ENCODE data around the gene STKLD1. TPM values are rescaled to one million over a fixed set of nuclear protein-coding genes. Genes with fewer than 3 reads are reported as not detected.
"Not testable (repeated sequence)": the region's sequence is repeated elsewhere in the genome, so short reads cannot be mapped to it uniquely, and the experiment has no call there.

The STKLD1 gene
- total and polyA plus RNA-seq, 12 donors: 0.71 to 6.0 (median 2.2) TPM; not detected in 2

DNA sequence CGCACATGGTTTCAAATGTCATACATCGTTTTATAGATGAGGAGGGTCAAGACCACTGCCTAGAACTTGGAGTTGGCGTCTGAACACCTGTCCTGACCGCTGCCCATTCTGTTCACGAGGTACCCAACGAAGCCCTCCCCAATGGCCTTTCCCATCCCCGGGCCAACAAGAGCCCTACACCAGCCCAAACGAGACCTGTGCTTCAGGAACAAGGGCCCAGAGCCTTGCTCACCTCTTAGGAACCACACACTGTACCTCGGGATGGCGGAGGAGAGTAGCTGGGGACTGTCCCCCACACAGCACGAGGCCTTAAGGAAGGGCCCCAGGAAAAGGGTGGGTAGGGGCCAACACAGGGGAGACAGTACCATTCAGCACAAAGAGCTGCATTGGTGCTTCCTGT is 43.2 kb upstream of the STKLD1 start:
- peaks cover 0 to 39% of the 10 kb centered on the region in 2 donors for H3K36me3 ChIP-seq (replicated peaks in 1 of 2)
- WGBS, 4 donors: 85 to 89% (median 88%) methylated on average over 7 to 11 of the region's 11 CpGs

DNA sequence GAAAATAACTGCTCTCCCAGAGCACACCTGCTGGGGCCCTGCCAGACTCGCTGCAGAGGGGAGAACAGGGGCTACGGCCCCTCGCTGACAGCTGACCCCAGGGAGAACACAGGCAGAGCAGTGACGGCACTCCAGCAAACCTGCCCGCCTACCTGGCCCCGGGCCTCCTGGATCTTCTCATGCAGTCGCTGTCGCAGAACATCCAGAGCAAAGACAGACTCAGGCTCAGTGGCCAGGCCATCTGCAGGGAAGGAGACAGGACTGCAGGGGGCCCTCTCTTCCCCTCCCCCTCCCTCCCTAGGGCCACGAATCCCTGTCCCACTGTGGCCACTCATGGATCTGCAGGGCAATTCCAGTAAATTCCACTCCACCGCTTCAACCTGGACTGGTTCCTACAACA is 42.6 kb upstream of the STKLD1 start:
- intact Hi-C loops (cut with DNase I): loop anchor here (5.0 kb wide), 2 partner anchors 96 to 151 kb away; no protein-coding TSS in a partner anchor

More for the DNA sequence above, 43.2 kb upstream of the STKLD1 start:
- TF ChIP-seq CTCF (IDR thresholded peaks at IDR 0.05) (no peak), POLR2A (IDR thresholded peaks at IDR 0.05) (no peak)
- Histone ChIP-seq H3K9me3 (replicated peaks in 1 of 3) (no peaks in the 10 kb centered on the region), H3K27ac (no peak overlapping the region), H3K4me3 (no peak overlapping the region), H3K27me3 (no peaks in the 10 kb centered on the region), H3K4me1 (replicated peaks in 1 of 2) (peaks cover 23% of the 10 kb centered on the region in 2 donors)
- intact Hi-C loops (cut with DNase I): loop anchor here (5.0 kb wide), 2 partner anchors 96 to 151 kb away; no protein-coding TSS in a partner anchor
- DNase-seq: peak in 4 of 7 donors; percentile 11 to 47 (median 18)

DNA sequence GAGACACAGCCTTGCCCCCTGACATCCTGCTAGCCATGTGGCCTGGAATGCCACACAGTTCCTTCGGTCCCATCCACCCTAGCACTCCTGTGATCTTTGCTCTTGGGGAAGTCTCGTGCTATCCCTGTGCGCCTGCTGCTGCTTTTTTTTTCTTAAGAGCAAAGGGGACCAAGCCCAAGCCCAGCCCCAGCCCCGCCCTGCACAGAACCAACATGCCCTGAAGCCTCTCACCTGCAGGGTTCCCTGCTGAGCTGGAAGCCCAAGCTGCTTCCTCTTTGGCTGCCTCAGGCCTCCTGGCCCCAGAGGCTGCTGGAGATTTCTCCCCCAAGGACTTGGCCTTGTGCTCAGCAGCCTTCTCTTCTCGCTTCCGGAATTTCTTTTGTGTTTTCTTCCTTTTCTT is 42.0 kb upstream of the STKLD1 start:
- peaks cover 23 to 25% of the 10 kb centered on the region in 2 donors for H3K4me1 ChIP-seq (replicated peaks in 1 of 2)
- no peak overlapping the region for H3K4me3 ChIP-seq
- no peaks in the 10 kb centered on the region for H3K27me3 ChIP-seq
- intact Hi-C loops (cut with DNase I): loop anchor here (5.0 kb wide), 2 partner anchors 97 to 152 kb away; no protein-coding TSS in a partner anchor
- TF ChIP-seq POLR2A (IDR thresholded peaks at IDR 0.05) (no peak), CTCF (IDR thresholded peaks at IDR 0.05) (no peak)
- peak in 5 of 7 donors; percentile 15 to 46 (median 21) for DNase-seq
- peak overlapping the region in 1 of 5 donors; percentile 12 for H3K27ac ChIP-seq
- H3K9me3 ChIP-seq (replicated peaks in 1 of 3): no peaks in the 10 kb centered on the region
- WGBS, 4 donors: 61 to 83% (median 67%) methylated on average over 6 of the region's 6 CpGs
- peaks cover 0 to 40% of the 10 kb centered on the region in 2 donors for H3K36me3 ChIP-seq (replicated peaks in 1 of 2)

More for the DNA sequence above, 42.6 kb upstream of the STKLD1 start:
- Histone ChIP-seq H3K4me3 (no peak overlapping the region), H3K27ac (no peak overlapping the region), H3K4me1 (replicated peaks in 1 of 2) (peaks cover 23% of the 10 kb centered on the region in 2 donors), H3K36me3 (replicated peaks in 1 of 2) (peaks cover 0 to 39% of the 10 kb centered on the region in 2 donors), H3K27me3 (no peaks in the 10 kb centered on the region), H3K9me3 (replicated peaks in 1 of 3) (no peaks in the 10 kb centered on the region)
- no peak for TF ChIP-seq POLR2A (IDR thresholded peaks at IDR 0.05)
- no peak for TF ChIP-seq CTCF (IDR thresholded peaks at IDR 0.05)
- 64 to 86% (median 76%) methylated on average over 2 to 10 of the region's 10 CpGs for WGBS, 4 donors
- peak in 4 of 7 donors; percentile 13 to 24 (median 16) for DNase-seq

- peak in 6 of 7 donors; percentile 4 to 49 (median 14) for DNase-seq
- H3K27me3 ChIP-seq; H3K9me3 ChIP-seq (replicated peaks in 1 of 3): not testable (repeated sequence)
- peaks cover 25 to 32% of the 10 kb centered on the region in 2 donors for H3K4me1 ChIP-seq (replicated peaks in 1 of 2)
- peaks cover 0 to 44% of the 10 kb centered on the region in 2 donors for H3K36me3 ChIP-seq (replicated peaks in 1 of 2)
- peak overlapping the region in 1 of 5 donors; percentile 12 for H3K27ac ChIP-seq
- intact Hi-C loops (cut with DNase I): loop anchor here (5.0 kb wide), 2 partner anchors 98 to 153 kb away; no protein-coding TSS in a partner anchor
- H3K4me3 ChIP-seq: peak overlapping the region in 1 of 4 donors; percentile 64
- WGBS, 4 donors: 62 to 77% (median 71%) methylated on average over 11 of the region's 11 CpGs
These were observed 41.3 kb upstream of the STKLD1 start for GRCh38 chr9:133334888-133335287.
